H1 (cell line): ENCODE measurements around the gene LORICRIN. TPM values are rescaled to one million over a fixed set of nuclear protein-coding genes. Genes with fewer than 3 reads are reported as not detected.

ENCODE experiments used
- ATF2 ChIP-seq: IDR thresholded peaks from 2 replicates; pipeline ENCODE4 v1.6.1; 2012; ENCODE audit warnings: low read length, inconsistent platforms
- ATF3 ChIP-seq: IDR thresholded peaks from 2 replicates; pipeline ENCODE4 v1.6.1; 2011; ENCODE audit warnings: low read depth, mild to moderate bottlenecking, low read length; ENCODE audit not compliant: insufficient read depth
- BRCA1 ChIP-seq: IDR thresholded peaks from 2 replicates; pipeline ENCODE4 v1.6.1; 2012; ENCODE audit warnings: low read depth, low read length, improper control_type of control experiment
- CBX5 ChIP-seq: fragments of 300-800, 300-1000 bp; sonication (generic); IDR thresholded peaks from 2 replicates; pipeline ENCODE4 v1.7.1; 2016; ENCODE audit warnings: antibody characterized with exemption, low read length, low read depth
- CHD1 ChIP-seq: IDR thresholded peaks from 2 replicates; pipeline ENCODE4 v1.6.1; 2012; ENCODE audit warnings: low read depth, low read length, improper control_type of control experiment
- CHD2 ChIP-seq: IDR thresholded peaks from 2 replicates; pipeline ENCODE4 v1.6.1; 2012; ENCODE audit warnings: low read length, improper control_type of control experiment
- EP300 ChIP-seq, 2 experiments: IDR thresholded peaks; 1 replicate in 1 of 2; 2 replicates in 1 of 2; pipeline ENCODE4 v1.6.1; 2011 to 2012; ENCODE audit warnings: low read depth in 2 of 2, low read length in 2 of 2, mild to moderate bottlenecking in 2 of 2, borderline replicate concordance in 1 of 2, inconsistent platforms in 1 of 2, moderate library complexity in 1 of 2
- EZH2 ChIP-seq: fragments of 200-600 bp; sonication (generic); IDR thresholded peaks from 2 replicates; pipeline ENCODE4 v1.7.1; 2012; ENCODE audit warnings: low read depth, mild to moderate bottlenecking, moderate library complexity, low read length, inconsistent platforms; ENCODE audit not compliant: severe bottlenecking
- FOSL1 ChIP-seq: IDR thresholded peaks from 2 replicates; pipeline ENCODE4 v1.6.1; 2011; ENCODE audit warnings: mild to moderate bottlenecking, low read depth, low read length, moderate library complexity; ENCODE audit not compliant: insufficient read depth
- GABPA ChIP-seq: IDR thresholded peaks from 2 replicates; pipeline ENCODE4 v1.6.1; 2011; ENCODE audit warnings: mild to moderate bottlenecking, low read length, moderate library complexity, borderline replicate concordance; ENCODE audit not compliant: insufficient read depth
- GTF2F1 ChIP-seq: IDR thresholded peaks from 2 replicates; pipeline ENCODE4 v1.6.1; 2012; ENCODE audit warnings: low read depth, low read length, improper control_type of control experiment, borderline replicate concordance
- HDAC2 ChIP-seq, 2 experiments: fragments of 300-600 bp in 1 of 2; sonication (generic) in 1 of 2; IDR thresholded peaks; 2 replicates each; pipeline ENCODE4 v1.6.1; 2011 to 2012; ENCODE audit warnings: low read depth in 2 of 2, low read length in 2 of 2, mild to moderate bottlenecking in 2 of 2, moderate library complexity in 2 of 2, borderline replicate concordance in 1 of 2, inconsistent platforms in 1 of 2
- HDAC6 ChIP-seq: IDR thresholded peaks from one replicate; pipeline ENCODE4 v1.7.1; 2012; ENCODE audit warnings: low read depth, mild to moderate bottlenecking, inconsistent platforms, low read length, moderate library complexity
- PHF8 ChIP-seq: fragments of 200-600 bp; sonication (generic); conservative IDR thresholded peaks from 2 replicates; pipeline ENCODE4 v1.7.1; 2012; ENCODE audit warnings: low read depth, mild to moderate bottlenecking, inconsistent platforms, low read length, moderate library complexity
- POU5F1 ChIP-seq: IDR thresholded peaks from 2 replicates; pipeline ENCODE4 v1.6.1; 2011; ENCODE audit warnings: low read depth, mild to moderate bottlenecking, low read length, moderate library complexity
- RAD21 ChIP-seq, 2 experiments: IDR thresholded peaks in 1 of 2; conservative IDR thresholded peaks in 1 of 2; 2 replicates each; pipeline ENCODE4 v1.6.1; 2011; ENCODE audit warnings: low read depth in 2 of 2, low read length in 2 of 2, improper control_type of control experiment in 1 of 2, inconsistent platforms in 1 of 2, mild to moderate bottlenecking in 1 of 2, moderate library complexity in 1 of 2
- RFX5 ChIP-seq: IDR thresholded peaks from 2 replicates; pipeline ENCODE4 v1.6.1; 2011; ENCODE audit warnings: low read depth, low read length, improper control_type of control experiment, borderline replicate concordance
- RNF2 ChIP-seq: fragments of 200-900, 300-1000 bp; sonication (generic); IDR thresholded peaks from 2 replicates; pipeline ENCODE4 v1.7.1; 2016; ENCODE audit warnings: borderline replicate concordance, low read depth, mild to moderate bottlenecking, antibody characterized with exemption, low read length; ENCODE audit not compliant: poor library complexity, severe bottlenecking; ENCODE audit errors: missing control alignments
- SP1 ChIP-seq: IDR thresholded peaks from 2 replicates; pipeline ENCODE4 v1.6.1; 2011; ENCODE audit warnings: low read depth, low read length
- SP4 ChIP-seq: IDR thresholded peaks from 2 replicates; pipeline ENCODE4 v1.6.1; 2012; ENCODE audit warnings: low read length, inconsistent platforms
- SRF ChIP-seq: IDR thresholded peaks from 2 replicates; pipeline ENCODE4 v1.6.1; 2011; ENCODE audit warnings: mild to moderate bottlenecking, low read depth, low read length, moderate library complexity
- TBP ChIP-seq: IDR thresholded peaks from 2 replicates; pipeline ENCODE4 v1.6.1; 2011; ENCODE audit warnings: low read depth, low read length, improper control_type of control experiment
- YY1 ChIP-seq: IDR thresholded peaks from 2 replicates; pipeline ENCODE4 v1.6.1; 2011; ENCODE audit warnings: low read depth, mild to moderate bottlenecking, low read length
- polyA plus RNA-seq, 7 experiments: library from polyadenylated mRNA; depleted of rRNA in 3 of 7; stranded (reverse) in 5 of 7; unstranded in 2 of 7; fragments of >200 nt in 5 of 7; fragments of 200-250 nt in 2 of 7; gene quantifications; 1 replicate in 5 of 7; 2 replicates in 1 of 7; 4 replicates in 1 of 7; pipeline versions ENCODE4 v1.2.1 to v1.2.3, GENCODE V29; 2011 to 2013; ENCODE audit warnings: missing spikeins in 2 of 7, mixed read lengths in 2 of 7
- total RNA-seq: library from RNA; stranded (reverse); fragmentation: NEBNext Ultra II Directional; extraction: Animal tissue kit (Norgen Biotek cat#: 25700); gene quantifications from 2 replicates; pipeline ENCODE4 v1.2.1, GENCODE V29; 2021

The LORICRIN gene
- total and polyA plus RNA-seq, 2 of the 8 experiments (the other 6 are each of a cell fraction or from before 2014, with no cell fraction given): not detected

GRCh38 chr1:153277852-153278251 is 18.4 kb downstream of the LORICRIN start (continued):
- TF ChIP-seq YY1 (no peak), HDAC6 (no peak), PHF8 (no peak), SRF (no peak), HDAC2 (IDR thresholded peaks at IDR 0.05; ENCODE audit: borderline replicate concordance in 1 of 2, low read depth in 2 of 2, low read length in 2 of 2) (no peak), CHD1 (no peak), ATF2 (no peak), TBP (no peak), FOSL1 (no peak), ATF3 (no peak), CHD2 (no peak), GTF2F1 (no peak), SP4 (no peak), CBX5 (no peak), EP300 (IDR thresholded peaks at IDR 0.05; ENCODE audit: borderline replicate concordance in 1 of 2, low read depth in 2 of 2, low read length in 2 of 2) (no peak), RNF2 (no peak), BRCA1 (no peak), RAD21 (IDR thresholded peaks at IDR 0.05 in 1 of 2, conservative IDR thresholded peaks at IDR 0.05 in 1 of 2; ENCODE audit: low read depth in 2 of 2, low read length in 2 of 2) (peak; percentile 82 to 84), EZH2 (no peak), GABPA (no peak), RFX5 (no peak), POU5F1 (no peak), SP1 (no peak)
